CD4-positive, alpha-beta memory T cell (primary cell): ENCODE measurements around the gene TMPRSS11A. TPM values are rescaled to one million over a fixed set of nuclear protein-coding genes. Genes with fewer than 3 reads are reported as not detected.

Source experiments
- polyA plus RNA-seq, 2 donors: library from polyadenylated mRNA; unstranded; fragments of 300-500 nt; fragmentation: Illumina TruSeq; gene quantifications; one replicate each; pipeline ENCODE4 v1.2.3, GENCODE V29; 2021
- total RNA-seq, 2 experiments: library from RNA; stranded (reverse); gene quantifications; one replicate each; pipeline ENCODE4 v1.2.3, GENCODE V29; 2021

The TMPRSS11A gene
- total and polyA plus RNA-seq, 4 experiments from 2014 or later = not detected

Other genes starting within 250 kb of the TMPRSS11A start
- gene GNRHR, start 209.1 kb downstream of the TMPRSS11A start, total RNA-seq = not detected
- not detected for gene GNRHR, start 209.1 kb downstream of the TMPRSS11A start, polyA plus RNA-seq
- gene TMPRSS11D, start 79.5 kb downstream of the TMPRSS11A start, total RNA-seq = not detected
- not detected for gene TMPRSS11D, start 79.5 kb downstream of the TMPRSS11A start, polyA plus RNA-seq
- not detected for gene TMPRSS11F, start 166.4 kb upstream of the TMPRSS11A start, total RNA-seq
- gene TMPRSS11F, start 166.4 kb upstream of the TMPRSS11A start, polyA plus RNA-seq = not detected